Uterus (tissue), 2 donors: ENCODE results near the gene C5orf15.

Experiments
- CTCF ChIP-seq, 4 experiments: fragments of 200-600 bp in 2 of 4; fragments of 450-650 bp in 2 of 4; sonication (generic) in 2 of 4; IDR thresholded peaks; one replicate each; pipeline ENCODE4 v1.5.1; 2016 to 2019; ENCODE audit warnings: antibody characterized with exemption in 4 of 4, mild to moderate bottlenecking in 2 of 4, moderate library complexity in 1 of 4
- POLR2A ChIP-seq, 2 donors: fragments of 450-650 bp; IDR thresholded peaks; one replicate each; pipeline ENCODE4 v1.6.1; 2016; ENCODE audit warnings: antibody characterized with exemption in 2 of 2, mild to moderate bottlenecking in 1 of 2, moderate library complexity in 1 of 2

GRCh38 chr5:133977858-133978257, 9.4 kb upstream of the C5orf15 start:
- TF ChIP-seq CTCF (IDR thresholded peaks at IDR 0.05): no peak
- TF ChIP-seq POLR2A (IDR thresholded peaks at IDR 0.05): no peak
